Keratinocyte (primary cell): ENCODE measurements around the gene TLR8. TPM values are rescaled to one million over a fixed set of nuclear protein-coding genes. Genes with fewer than 3 reads are reported as not detected.
A peak's percentile ranks its signal among the peaks of the same experiment; 100 is the strongest.

Experiments
- DNase-seq: peaks from one replicate; pipeline ENCODE4 v3.0.0-alpha.2; 2011; ENCODE audit warnings: low read depth, missing footprints, low spot score
- FAIRE-seq: peaks from 2 replicates; lab custom pipeline; 2011; peaks lifted over from hg19 to GRCh38; lab: Jason Lieb, UNC
- H2AFZ ChIP-seq: 2 replicates; pipeline ENCODE4 v1.6.0; 2012; ENCODE audit warnings: low read length, control low read depth, inconsistent platforms; ENCODE audit not compliant: control insufficient read depth
- H3K27ac ChIP-seq: 2 replicates; pipeline ENCODE4 v1.5.1; 2011; ENCODE audit warnings: low read length; ENCODE audit not compliant: control insufficient read depth, insufficient read depth
- H3K27me3 ChIP-seq: 3 replicates; pipeline ENCODE4 v1.6.0; 2011; ENCODE audit warnings: low read length; ENCODE audit not compliant: control insufficient read depth, insufficient read depth; ENCODE audit errors: extremely low read depth
- H3K36me3 ChIP-seq, 2 experiments: 2 replicates in 1 of 2; 3 replicates in 1 of 2; pipeline ENCODE4 v1.5.1; 2011; ENCODE audit warnings: low read length in 2 of 2, mild to moderate bottlenecking in 1 of 2; ENCODE audit not compliant: control insufficient read depth in 2 of 2, insufficient read depth in 2 of 2; ENCODE audit errors: extremely low read depth in 1 of 2
- H3K4me1 ChIP-seq: 3 replicates; pipeline ENCODE4 v1.5.1; 2011; ENCODE audit warnings: low read length; ENCODE audit not compliant: control insufficient read depth, insufficient read depth; ENCODE audit errors: extremely low read depth
- H3K4me2 ChIP-seq: 3 replicates; pipeline ENCODE4 v1.6.0; 2011; ENCODE audit warnings: low read depth, low read length; ENCODE audit not compliant: control insufficient read depth, insufficient read depth; ENCODE audit errors: extremely low read depth
- H3K4me3 ChIP-seq, 3 experiments: fragments of 200-600 bp in 1 of 3; sonication (generic) in 1 of 3; 2 replicates in 2 of 3; 3 replicates in 1 of 3; pipeline ENCODE4 v1.5.1; 2011 to 2016; ENCODE audit warnings: low read length in 3 of 3, mild to moderate bottlenecking in 3 of 3, control low read depth in 2 of 3, inconsistent platforms in 1 of 3, low read depth in 1 of 3, mixed read lengths in 1 of 3, mixed run types in 1 of 3, moderate library complexity in 1 of 3; ENCODE audit not compliant: control insufficient read depth in 2 of 3, insufficient read depth in 2 of 3; ENCODE audit errors: extremely low read depth in 1 of 3
- H3K79me2 ChIP-seq: 2 replicates; pipeline ENCODE4 v1.6.0; 2012; ENCODE audit warnings: low read length; ENCODE audit not compliant: control insufficient read depth, insufficient read depth
- H3K9ac ChIP-seq: 3 replicates; pipeline ENCODE4 v1.6.0; 2011; ENCODE audit warnings: low read length; ENCODE audit not compliant: control insufficient read depth, insufficient read depth; ENCODE audit errors: extremely low read depth
- H3K9me1 ChIP-seq: 3 replicates; pipeline ENCODE4 v1.6.0; 2011; ENCODE audit warnings: low read length; ENCODE audit not compliant: control insufficient read depth, insufficient read depth; ENCODE audit errors: extremely low read depth
- H3K9me3 ChIP-seq: 2 replicates; pipeline ENCODE4 v1.5.1; 2012; ENCODE audit warnings: low read depth, low read length; ENCODE audit not compliant: control insufficient read depth
- H4K20me1 ChIP-seq: 3 replicates; pipeline ENCODE4 v1.6.0; 2011; ENCODE audit warnings: low read length; ENCODE audit not compliant: control insufficient read depth, insufficient read depth; ENCODE audit errors: extremely low read depth
- EZH2 ChIP-seq: IDR thresholded peaks from one replicate; pipeline ENCODE4 v1.6.1; 2012; ENCODE audit warnings: inconsistent platforms, mild to moderate bottlenecking, low read length, moderate library complexity
- dilution Hi-C: fragments of 300-500 bp; cut with MboI; formaldehyde crosslinking; loops from one replicate; pipeline ENCODE4 v1.7.0; 2020; ENCODE audit warnings: low sequenced_read_pairs; ENCODE audit not compliant: extremely low pct_ligation_motif_present
- polyA plus RNA-seq, 5 experiments: library from polyadenylated mRNA; depleted of rRNA in 3 of 5; stranded (reverse) in 3 of 5; stranded (forward) in 1 of 5; unstranded in 1 of 5; fragments of >200 nt; gene quantifications; 1 replicate in 1 of 5; 2 replicates in 3 of 5; 3 replicates in 1 of 5; pipeline versions ENCODE4 v1.2.1 to v1.2.3, GENCODE V29; 2011 to 2012; ENCODE audit warnings: missing spikeins in 2 of 5, low read depth in 1 of 5, low replicate concordance in 1 of 5
- TF ChIP-seq, protein P1 (sequence below), 3 experiments: IDR thresholded peaks in 1 of 3; conservative IDR thresholded peaks in 1 of 3; optimal IDR thresholded peaks in 1 of 3; 2 replicates in 2 of 3; 3 replicates in 1 of 3; pipeline versions ENCODE3 to v1.5.1; 2011; ENCODE audit warnings: low read length in 3 of 3, mild to moderate bottlenecking in 3 of 3, moderate library complexity in 2 of 3, control low read depth in 1 of 3, inconsistent platforms in 1 of 3; ENCODE audit not compliant: insufficient read depth in 2 of 3; ENCODE audit errors: extremely low read depth in 1 of 3

TLR8 gene
- polyA plus RNA-seq, 1 donor (not counting 4 experiments of a cell fraction or from before 2014, with no cell fraction given) = not detected

DNA sequence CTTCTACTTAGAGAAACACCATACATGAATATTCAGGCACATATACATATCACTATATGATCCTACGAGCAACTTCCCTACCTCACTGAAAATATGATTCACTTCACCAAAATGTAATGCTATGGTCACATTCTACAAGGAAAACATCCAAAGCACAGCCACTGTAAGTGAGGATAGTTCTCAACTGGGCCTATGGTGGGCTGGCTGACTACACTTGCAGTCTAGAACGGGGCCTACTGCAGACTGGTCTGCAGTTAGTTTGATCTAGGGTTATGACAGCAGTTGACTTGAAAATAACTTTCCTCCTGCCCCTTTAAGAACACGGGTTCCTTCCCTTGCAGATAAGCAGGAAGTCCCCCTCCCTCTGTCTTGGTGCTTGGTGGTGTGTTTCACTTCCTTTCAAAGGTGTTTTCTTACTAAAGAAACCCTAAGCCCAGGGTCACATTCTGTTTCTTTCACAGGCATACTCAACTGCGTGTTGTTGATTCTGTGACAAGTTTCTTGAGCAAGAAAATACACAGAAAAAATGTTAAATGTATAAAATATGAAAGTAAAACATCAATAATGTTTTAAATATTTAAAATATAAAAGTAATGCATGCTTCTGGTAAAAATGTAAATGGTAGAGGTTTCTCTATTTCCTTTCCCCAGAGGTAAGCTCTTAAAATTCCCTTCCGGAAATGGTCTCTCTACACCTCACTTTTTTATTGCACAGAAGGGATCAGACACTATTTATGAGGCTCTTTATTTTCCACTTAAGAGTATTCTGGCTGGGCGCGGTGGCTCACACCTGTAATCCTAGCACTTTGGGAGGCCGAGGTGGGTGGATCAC lies 50.5 kb downstream of the TLR8 start:
- H3K4me1 ChIP-seq = peaks cover 28% of the 10 kb centered on the region
- no peak overlapping the region for H3K4me3 ChIP-seq
- H3K27me3 ChIP-seq = no peaks in the 10 kb centered on the region
- no peaks in the 10 kb centered on the region for H4K20me1 ChIP-seq
- TF ChIP-seq EZH2 = no peak
- TF ChIP-seq, protein P1, sequence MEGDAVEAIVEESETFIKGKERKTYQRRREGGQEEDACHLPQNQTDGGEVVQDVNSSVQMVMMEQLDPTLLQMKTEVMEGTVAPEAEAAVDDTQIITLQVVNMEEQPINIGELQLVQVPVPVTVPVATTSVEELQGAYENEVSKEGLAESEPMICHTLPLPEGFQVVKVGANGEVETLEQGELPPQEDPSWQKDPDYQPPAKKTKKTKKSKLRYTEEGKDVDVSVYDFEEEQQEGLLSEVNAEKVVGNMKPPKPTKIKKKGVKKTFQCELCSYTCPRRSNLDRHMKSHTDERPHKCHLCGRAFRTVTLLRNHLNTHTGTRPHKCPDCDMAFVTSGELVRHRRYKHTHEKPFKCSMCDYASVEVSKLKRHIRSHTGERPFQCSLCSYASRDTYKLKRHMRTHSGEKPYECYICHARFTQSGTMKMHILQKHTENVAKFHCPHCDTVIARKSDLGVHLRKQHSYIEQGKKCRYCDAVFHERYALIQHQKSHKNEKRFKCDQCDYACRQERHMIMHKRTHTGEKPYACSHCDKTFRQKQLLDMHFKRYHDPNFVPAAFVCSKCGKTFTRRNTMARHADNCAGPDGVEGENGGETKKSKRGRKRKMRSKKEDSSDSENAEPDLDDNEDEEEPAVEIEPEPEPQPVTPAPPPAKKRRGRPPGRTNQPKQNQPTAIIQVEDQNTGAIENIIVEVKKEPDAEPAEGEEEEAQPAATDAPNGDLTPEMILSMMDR (optimal IDR thresholded peaks at IDR 0.05 in 1 of 3, IDR thresholded peaks at IDR 0.05 in 1 of 3, conservative IDR thresholded peaks at IDR 0.05 in 1 of 3; ENCODE audit: extremely low read depth in 1 of 3, insufficient read depth in 2 of 3, low read length in 3 of 3) = no peak
- peak overlapping the region; percentile 68 for H3K9ac ChIP-seq
- H2AFZ ChIP-seq = peak overlapping the region; percentile 71
- H3K27ac ChIP-seq = peak overlapping the region; percentile 92
- H3K4me2 ChIP-seq = peak overlapping the region; percentile 57
- no peaks in the 10 kb centered on the region for H3K36me3 ChIP-seq
- no peak for FAIRE-seq
- dilution Hi-C loops = no loop called here
- H3K9me3 ChIP-seq = no peaks in the 10 kb centered on the region
- no peak for DNase-seq
- H3K9me1 ChIP-seq = no peaks in the 10 kb centered on the region
- H3K79me2 ChIP-seq = no peaks in the 10 kb centered on the region

DNA sequence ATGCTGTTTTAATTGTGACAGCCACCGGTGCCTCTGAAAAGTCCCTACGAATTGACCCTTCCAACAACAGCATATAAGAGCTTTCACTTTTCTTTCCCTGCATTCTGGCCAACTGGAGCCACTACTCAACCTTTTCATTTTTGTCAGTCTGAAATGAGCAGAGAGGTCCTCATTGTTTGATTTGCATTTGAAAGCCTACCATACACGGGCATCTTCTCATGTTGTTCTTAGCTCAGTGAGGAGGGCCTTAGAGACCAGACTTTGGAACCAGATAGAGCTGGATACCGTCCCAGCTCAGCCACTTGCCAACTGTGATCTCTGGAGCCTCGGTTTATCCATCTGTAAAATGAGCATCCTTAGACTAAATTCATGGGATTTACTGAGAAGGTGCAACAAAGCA lies 51.6 kb downstream of the TLR8 start:
- Histone ChIP-seq H3K9me3 (no peaks in the 10 kb centered on the region), H3K27me3 (no peaks in the 10 kb centered on the region), H3K4me3 (no peak overlapping the region), H3K36me3 (no peaks in the 10 kb centered on the region), H2AFZ (no peak overlapping the region), H3K9me1 (no peaks in the 10 kb centered on the region), H3K4me1 (peaks cover 28% of the 10 kb centered on the region), H3K79me2 (no peaks in the 10 kb centered on the region), H3K27ac (no peak overlapping the region), H3K4me2 (no peak overlapping the region), H3K9ac (no peak overlapping the region), H4K20me1 (no peaks in the 10 kb centered on the region)
- DNase-seq = no peak
- TF ChIP-seq, protein P1 (optimal IDR thresholded peaks at IDR 0.05 in 1 of 3, IDR thresholded peaks at IDR 0.05 in 1 of 3, conservative IDR thresholded peaks at IDR 0.05 in 1 of 3; ENCODE audit: extremely low read depth in 1 of 3, insufficient read depth in 2 of 3, low read length in 3 of 3) = no peak
- no peak for TF ChIP-seq EZH2
- FAIRE-seq = no peak
- dilution Hi-C loops = no loop called here
